Right renal pelvis (tissue), 4 donors: ENCODE data around the gene PRR12. TPM values are rescaled to one million over a fixed set of nuclear protein-coding genes. Genes with fewer than 3 reads are reported as not detected.

Source experiments
- DNase-seq, 4 donors: peaks; one replicate each; pipeline ENCODE4 v3.0.0-alpha.2; 2013; ENCODE audit warnings: low read depth in 4 of 4, low spot score in 3 of 4, missing footprints in 1 of 4
- polyA plus RNA-seq, 4 donors: library from polyadenylated mRNA; unstranded; fragments of 120-200 nt; gene quantifications; one replicate each; pipeline ENCODE4 v1.2.1, GENCODE V29; 2013; ENCODE audit not compliant: insufficient read length in 4 of 4

PRR12 gene
- polyA plus RNA-seq, 4 donors, result 17.9 to 27.1 (median 20.2) TPM

- no peak for DNase-seq
These were observed 73.4 kb downstream of the PRR12 start for GRCh38 chr19:49664171-49665035.

GRCh38 chr19:49665036-49665350 is 74.0 kb downstream of the PRR12 start:
- DNase-seq, result no peak

- DNase-seq, result peak; percentile 93 to 96 (median 96)
These were observed 74.6 kb downstream of the PRR12 start, which contains the start of the genes BCL2L12 and IRF3 for GRCh38 chr19:49665351-49666119. TSS of gene BCL2L12 (plus strand) at chr19:49665933. CDS start at chr19:49666693, 760 bp downstream. TSS of gene IRF3 (minus strand) at chr19:49665857. CDS start at chr19:49664838, 1,019 bp downstream.

GRCh38 chr19:49666120-49666444 is 75.1 kb downstream of the PRR12 start:
- DNase-seq, result no peak

- DNase-seq, result no peak
These were observed 76.5 kb downstream of the PRR12 start for GRCh38 chr19:49667473-49667872.

- DNase-seq, result no peak
These were observed 78.5 kb downstream of the PRR12 start for GRCh38 chr19:49669516-49669915.

- peak in 1 of 4 donors; percentile 70 for DNase-seq
These were observed 81.3 kb downstream of the PRR12 start for GRCh38 chr19:49672131-49672919.

Other genes with a start within 250 kb of the PRR12 start
- 100 to 1,000 TPM in 2 of 4 donors, 10 to 100 TPM in 2; 95.9 to 107 (median 102) TPM for gene TEAD2, start 228.8 kb upstream of the PRR12 start, polyA plus RNA-seq
- gene DKKL1, start 227.3 kb upstream of the PRR12 start, polyA plus RNA-seq, result 1 to 10 TPM; 3.3 to 6.9 (median 5.4) TPM
- under 1 TPM in 3 of 4 donors, not detected in 1; 0.21 to 0.48 (median 0.29) TPM for gene KASH5, start 202.9 kb upstream of the PRR12 start, polyA plus RNA-seq
- not detected for gene PTH2, start 167.7 kb upstream of the PRR12 start, polyA plus RNA-seq
- under 1 TPM in 1 of 4 donors, not detected in 3; 0.04 TPM for gene GFY, start 165.8 kb upstream of the PRR12 start, polyA plus RNA-seq
- gene SLC17A7, start 149.7 kb upstream of the PRR12 start, polyA plus RNA-seq, result under 1 TPM; 0.25 to 0.49 (median 0.40) TPM
- 10 to 100 TPM; 79.0 to 96.1 (median 82.8) TPM for gene PIH1D1, start 139.4 kb upstream of the PRR12 start, polyA plus RNA-seq
- gene ALDH16A1, start 138.0 kb upstream of the PRR12 start, polyA plus RNA-seq, result 10 to 100 TPM; 16.6 to 27.5 (median 18.3) TPM
- gene FLT3LG, start 117.0 kb upstream of the PRR12 start, polyA plus RNA-seq, result 1 to 10 TPM; 2.6 to 4.5 (median 3.6) TPM
- gene RPL13A, start 103.6 kb upstream of the PRR12 start, polyA plus RNA-seq, result 1,000 to 10,000 TPM; 2,364 to 2,825 (median 2,611) TPM
- 1,000 to 10,000 TPM; 2,560 to 2,862 (median 2,794) TPM for gene RPS11, start 94.7 kb upstream of the PRR12 start, polyA plus RNA-seq
- gene FCGRT, start 78.5 kb upstream of the PRR12 start, polyA plus RNA-seq, result 100 to 1,000 TPM; 242 to 339 (median 259) TPM
- gene RCN3, start 63.2 kb upstream of the PRR12 start, polyA plus RNA-seq, result 10 to 100 TPM; 14.5 to 23.3 (median 17.4) TPM
- gene NOSIP, start 10.6 kb upstream of the PRR12 start, polyA plus RNA-seq, result 10 to 100 TPM; 53.6 to 73.7 (median 60.5) TPM
- gene PRRG2, start 9.9 kb upstream of the PRR12 start, polyA plus RNA-seq, result 1 to 10 TPM; 7.3 to 9.3 (median 8.3) TPM
- 10 to 100 TPM; 23.7 to 32.2 (median 25.8) TPM for gene RRAS, start 49.0 kb downstream of the PRR12 start, polyA plus RNA-seq
- 10 to 100 TPM; 31.4 to 47.6 (median 34.7) TPM for gene SCAF1, start 51.0 kb downstream of the PRR12 start, polyA plus RNA-seq
- 10 to 100 TPM; 41.2 to 56.3 (median 47.9) TPM for gene IRF3, start 74.7 kb downstream of the PRR12 start, polyA plus RNA-seq
- gene BCL2L12, start 74.8 kb downstream of the PRR12 start, polyA plus RNA-seq, result 10 to 100 TPM; 20.5 to 32.6 (median 23.9) TPM
- gene PRMT1, start 86.1 kb downstream of the PRR12 start, polyA plus RNA-seq, result 100 to 1,000 TPM; 196 to 239 (median 211) TPM
- gene ADM5, start 98.4 kb downstream of the PRR12 start, polyA plus RNA-seq, result 1 to 10 TPM in 3 of 4 donors, under 1 TPM in 1; 0.61 to 1.6 (median 1.3) TPM
- 10 to 100 TPM; 10.3 to 13.3 (median 12.2) TPM for gene CPT1C, start 99.9 kb downstream of the PRR12 start, polyA plus RNA-seq
- gene TSKS, start 172.1 kb downstream of the PRR12 start, polyA plus RNA-seq, result under 1 TPM in 2 of 4 donors, not detected in 2; 0.11 to 0.38 TPM
- 10 to 100 TPM; 48.7 to 68.2 (median 52.9) TPM for gene AP2A1, start 175.8 kb downstream of the PRR12 start, polyA plus RNA-seq
- 10 to 100 TPM; 29.6 to 40.2 (median 31.7) TPM for gene FUZ, start 222.1 kb downstream of the PRR12 start, polyA plus RNA-seq
- 10 to 100 TPM; 58.8 to 74.9 (median 66.2) TPM for gene MED25, start 227.1 kb downstream of the PRR12 start, polyA plus RNA-seq